Hindlimb muscle (tissue), 1 donor: ENCODE results near the gene LMNA. TPM values are rescaled to one million over a fixed set of nuclear protein-coding genes. Genes with fewer than 3 reads are reported as not detected.

Experiments used
- DNase-seq: peaks from one replicate; pipeline ENCODE4 v3.0.0-alpha.2; 2013
- polyA plus RNA-seq: library from polyadenylated mRNA; unstranded; fragments of 120-200 nt; gene quantifications from one replicate; pipeline ENCODE4 v1.2.1, GENCODE V29; 2013; ENCODE audit not compliant: insufficient read length

The LMNA gene
- polyA plus RNA-seq, 1 donor = 319 TPM

DNA sequence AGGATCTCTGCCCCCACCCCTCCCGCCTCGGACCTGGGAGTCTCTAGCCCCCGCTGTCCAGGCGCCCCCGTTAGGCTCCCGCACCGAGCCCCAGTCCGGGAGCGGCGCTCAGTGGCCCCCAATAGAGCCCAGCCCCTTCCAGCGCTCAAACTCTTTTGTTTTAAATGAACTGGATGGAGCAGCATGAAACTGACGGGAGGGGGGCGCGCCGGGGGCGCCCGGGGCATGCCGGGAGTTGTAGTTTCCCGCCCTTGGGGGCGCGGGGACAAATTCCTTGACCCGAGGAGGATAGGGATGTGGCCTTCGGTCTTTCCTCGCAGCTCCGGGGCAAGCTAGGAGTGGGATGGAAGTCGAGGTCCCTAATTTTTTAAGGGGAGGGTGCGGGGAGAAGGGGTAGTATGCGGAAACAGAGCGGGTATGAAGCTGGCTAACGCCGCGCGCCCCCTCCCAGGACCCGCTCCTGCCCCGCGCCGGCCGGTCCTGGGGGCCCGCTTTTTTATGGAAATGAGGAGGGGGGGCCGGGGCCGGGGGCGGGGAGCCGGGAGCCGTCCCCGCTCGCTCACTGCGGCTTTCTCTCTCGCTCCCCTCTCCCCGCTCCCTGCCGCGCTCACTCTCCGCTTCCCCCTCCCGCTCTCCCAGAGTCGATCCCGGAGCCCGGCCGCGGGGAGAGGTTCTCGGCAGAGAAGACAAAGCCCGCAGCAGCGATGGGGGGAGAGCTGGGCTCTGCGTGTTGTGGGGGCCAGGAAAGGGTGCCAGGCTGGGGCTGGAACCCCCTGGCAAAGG, 32.0 kb upstream of the LMNA start, which contains the start of gene MEX3A:
TSS of gene MEX3A (minus strand) at position 157 of the 783 bp plus-strand sequence. CDS start 467 bp downstream, outside the sequence.
- DNase-seq = peak; percentile 94

DNA sequence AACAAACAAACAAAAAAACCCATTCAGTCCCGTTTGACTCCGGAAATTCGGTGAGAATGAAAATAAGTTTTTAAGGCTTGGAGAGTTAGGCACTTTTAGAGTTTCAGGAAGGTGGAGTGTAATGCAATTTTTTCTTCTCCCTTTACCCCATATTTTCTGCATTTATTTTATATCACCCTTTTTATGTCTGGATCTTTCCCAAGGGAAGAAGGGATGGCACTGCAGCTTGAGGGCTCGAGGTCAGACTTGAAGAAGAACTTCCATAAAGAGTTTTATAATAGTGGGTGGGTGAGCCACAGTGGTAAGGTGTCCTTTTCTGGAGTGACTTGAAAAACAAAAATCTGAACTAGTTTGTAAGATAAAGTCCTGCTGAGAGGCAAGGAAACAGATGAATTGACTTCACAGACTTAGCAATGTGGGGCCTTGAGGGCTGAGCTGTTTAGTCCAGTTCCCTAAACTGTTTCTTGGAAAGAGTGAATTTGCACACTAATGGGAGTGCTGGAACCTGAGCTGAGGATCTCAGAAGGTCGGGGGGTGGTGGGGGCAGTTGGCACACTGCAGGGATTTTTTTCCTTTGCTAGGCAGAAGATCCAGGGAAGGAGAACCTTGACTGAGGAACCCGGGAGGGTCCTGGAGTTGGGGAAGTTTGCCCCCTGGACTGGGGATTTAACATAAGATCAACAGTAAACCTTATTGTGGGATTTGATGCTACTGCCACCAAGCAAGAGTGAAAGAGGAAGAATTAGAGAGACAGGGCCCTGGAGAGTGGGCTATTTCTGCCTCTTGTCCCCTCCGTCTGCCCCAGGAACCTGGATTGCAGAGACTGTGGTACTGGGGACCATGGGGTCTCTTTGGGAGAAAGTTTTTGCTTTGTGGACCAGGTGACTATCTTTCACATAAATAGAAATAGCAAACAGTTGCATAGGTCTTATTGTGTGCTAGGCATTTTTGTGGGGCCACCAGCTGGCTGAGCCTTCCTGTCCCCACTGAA, 30.4 kb upstream of the LMNA start:
- DNase-seq = no peak

DNA sequence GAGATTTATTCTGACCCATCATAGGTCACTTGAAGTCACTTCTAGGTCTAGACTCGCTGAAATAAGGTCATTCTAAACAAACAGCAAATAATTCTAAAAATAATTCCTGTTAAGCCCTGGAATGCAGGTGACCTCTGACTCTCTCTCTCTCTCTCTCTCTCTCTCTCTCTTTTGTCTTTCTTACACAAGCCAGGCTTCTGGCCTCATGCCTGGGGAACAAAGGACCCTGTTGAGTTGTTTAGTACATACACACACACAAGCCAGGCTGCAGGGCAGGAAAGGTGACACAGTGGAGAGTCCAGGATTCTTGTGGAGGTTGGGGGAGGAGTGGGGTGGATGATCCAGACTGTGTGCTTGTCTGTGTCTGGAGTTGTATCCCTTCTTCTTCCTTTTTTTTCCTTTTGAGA, 28.3 kb upstream of the LMNA start:
- no peak for DNase-seq

DNA sequence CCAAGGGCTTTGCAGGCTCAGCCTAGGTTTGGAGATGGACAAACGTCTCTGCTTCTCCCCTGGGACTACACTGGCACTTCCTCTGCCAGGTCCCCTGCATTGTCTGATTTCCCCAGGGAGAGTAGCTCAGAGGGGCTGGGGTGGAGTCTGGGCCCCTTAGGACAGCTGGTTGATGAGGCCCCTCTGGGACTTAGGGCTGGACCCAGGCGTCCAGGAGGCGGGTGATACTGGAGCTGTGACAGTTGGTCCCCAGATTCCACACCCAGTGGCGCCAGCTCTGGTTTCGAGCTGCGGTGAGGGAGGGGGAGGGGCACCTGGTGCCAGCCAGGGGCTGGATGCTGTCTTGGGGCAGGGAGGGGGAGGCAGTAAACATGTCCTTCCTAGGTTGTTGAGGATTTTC, 24.8 kb upstream of the LMNA start:
- DNase-seq = no peak

DNA sequence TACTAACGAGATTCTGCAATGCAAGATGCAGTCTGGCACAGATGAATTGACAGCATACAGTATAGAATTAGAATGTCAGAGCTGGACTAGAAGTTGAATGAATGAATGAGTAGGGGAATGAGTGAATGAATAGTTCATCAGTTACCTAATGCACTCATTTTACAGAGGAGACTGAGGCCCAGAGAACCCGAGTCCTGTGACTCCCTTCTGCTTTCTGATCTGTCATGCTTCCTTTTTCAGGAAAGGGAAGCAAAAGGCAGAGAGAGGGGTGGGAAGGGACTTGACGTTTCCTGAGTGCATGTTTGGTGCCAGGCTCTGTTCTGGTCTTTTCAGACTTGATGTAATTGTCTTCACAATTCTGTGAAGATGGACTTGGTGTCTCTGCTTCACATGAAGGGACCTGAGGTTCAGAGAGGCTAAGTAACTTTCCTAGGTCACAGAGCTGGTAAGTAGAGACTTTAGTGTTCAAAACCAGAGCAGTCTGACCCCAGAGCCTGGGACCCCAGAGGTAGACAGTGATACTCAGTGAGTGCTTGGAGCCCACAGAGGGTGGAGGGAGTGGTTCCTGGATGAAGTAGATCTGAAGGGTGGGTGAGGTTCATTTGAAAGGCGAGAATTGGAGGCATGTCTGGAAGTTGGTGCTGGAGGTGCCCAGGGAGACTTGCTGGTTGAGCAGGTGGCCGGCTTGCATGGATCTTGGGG, 24.2 kb upstream of the LMNA start:
- no peak for DNase-seq

DNA sequence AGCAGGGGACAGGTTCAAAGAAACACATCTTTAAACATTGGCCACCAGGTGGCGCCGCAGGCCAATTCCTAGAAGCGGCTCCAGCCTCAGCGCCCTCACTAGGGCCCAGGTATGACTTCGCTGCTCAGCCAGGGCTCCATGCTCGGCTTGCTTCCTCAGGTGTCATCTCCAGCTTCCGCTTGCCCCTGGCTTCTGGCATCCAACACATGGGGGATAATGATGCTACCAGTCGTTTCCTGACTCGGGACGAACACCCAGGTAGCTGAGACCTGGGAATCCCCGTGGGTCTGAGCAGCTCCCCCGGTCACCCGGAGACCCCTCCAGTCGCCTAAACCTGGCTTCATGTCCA, 23.7 kb upstream of the LMNA start:
- peak; percentile 80 for DNase-seq

DNA sequence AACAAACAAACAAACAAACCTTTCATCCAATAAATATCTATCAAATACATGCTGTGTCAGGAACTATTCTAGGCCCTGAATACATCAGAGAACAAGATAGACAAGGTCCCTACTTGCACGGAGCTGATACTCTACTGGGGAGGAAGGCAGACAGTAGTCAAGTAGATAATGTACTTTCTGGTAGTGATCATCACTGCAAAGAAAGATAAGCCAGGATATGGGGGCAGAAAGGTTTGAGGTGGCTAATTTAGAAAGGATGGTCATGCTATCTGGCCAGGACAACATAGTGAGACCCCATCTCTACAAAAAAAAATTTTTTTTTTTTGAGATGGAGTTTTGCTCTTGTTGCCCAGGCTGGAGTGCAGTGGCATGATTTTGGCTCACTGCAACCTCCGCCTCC, 22.9 kb upstream of the LMNA start:
- DNase-seq = no peak

DNA sequence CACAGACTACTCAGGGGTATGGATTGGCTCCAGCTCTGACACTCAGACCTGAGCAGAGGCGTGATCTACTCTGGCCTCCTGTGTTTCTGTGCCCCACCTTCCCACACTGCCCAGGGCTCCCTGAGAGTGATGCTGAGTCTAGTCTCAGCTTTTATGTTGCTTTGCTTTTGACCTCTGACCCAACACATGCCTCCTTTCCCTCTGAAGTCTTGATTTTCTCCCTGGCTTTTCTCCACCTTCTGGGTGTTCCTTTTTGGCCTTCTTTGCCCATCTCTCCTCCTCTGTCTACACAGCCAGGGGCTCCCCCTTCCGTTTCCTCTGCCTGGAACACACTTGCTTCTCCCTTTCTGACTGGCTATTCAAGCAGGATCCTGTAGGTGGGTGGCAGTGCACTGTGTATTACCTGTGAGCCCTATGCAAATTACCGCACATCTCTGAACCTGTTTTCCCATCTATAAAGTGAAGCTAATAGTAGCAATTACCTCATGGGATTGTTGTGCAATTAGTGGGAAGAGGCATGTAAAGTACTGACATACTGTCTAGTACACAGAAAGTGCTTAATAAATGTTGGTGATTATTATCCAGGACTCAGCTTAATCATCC, 18.5 kb upstream of the LMNA start:
- no peak for DNase-seq

DNA sequence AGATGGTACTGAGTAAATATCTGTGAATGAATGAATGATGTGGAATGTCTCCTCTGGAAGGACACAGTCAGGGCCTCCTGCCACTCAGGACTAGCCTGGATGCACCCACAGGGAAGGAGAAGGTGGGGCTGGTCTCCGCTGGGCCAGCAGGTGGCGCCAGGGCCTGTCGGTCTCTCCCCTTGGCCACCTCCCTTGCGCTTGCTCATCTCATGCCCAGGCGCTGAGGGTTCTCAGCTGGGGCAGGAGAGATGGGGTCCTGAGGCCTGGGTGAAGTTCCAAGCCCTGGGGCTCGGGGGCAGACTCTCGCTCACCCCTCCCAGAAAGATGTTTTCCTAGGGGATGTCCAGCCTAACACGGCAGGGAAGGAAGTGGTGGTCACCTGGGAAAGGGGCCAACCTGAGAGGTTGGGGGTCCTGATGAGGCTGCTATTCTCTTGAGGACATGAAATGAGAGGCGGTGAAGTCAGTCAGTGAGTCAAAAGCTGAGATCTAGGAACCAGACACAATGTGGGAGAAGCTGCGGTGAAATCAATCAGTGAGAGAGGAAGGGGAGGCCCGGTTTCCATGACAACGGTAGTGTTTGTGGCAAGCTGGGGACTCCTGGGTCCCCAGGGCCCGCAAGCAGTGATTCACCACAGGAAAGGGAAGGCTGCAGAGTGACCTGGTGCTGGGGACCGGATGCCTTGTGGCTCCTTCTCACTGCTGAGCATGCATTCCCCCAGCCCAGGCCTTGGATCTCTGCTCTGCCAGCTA, 17.7 kb upstream of the LMNA start:
- peak; percentile 87 for DNase-seq

DNA sequence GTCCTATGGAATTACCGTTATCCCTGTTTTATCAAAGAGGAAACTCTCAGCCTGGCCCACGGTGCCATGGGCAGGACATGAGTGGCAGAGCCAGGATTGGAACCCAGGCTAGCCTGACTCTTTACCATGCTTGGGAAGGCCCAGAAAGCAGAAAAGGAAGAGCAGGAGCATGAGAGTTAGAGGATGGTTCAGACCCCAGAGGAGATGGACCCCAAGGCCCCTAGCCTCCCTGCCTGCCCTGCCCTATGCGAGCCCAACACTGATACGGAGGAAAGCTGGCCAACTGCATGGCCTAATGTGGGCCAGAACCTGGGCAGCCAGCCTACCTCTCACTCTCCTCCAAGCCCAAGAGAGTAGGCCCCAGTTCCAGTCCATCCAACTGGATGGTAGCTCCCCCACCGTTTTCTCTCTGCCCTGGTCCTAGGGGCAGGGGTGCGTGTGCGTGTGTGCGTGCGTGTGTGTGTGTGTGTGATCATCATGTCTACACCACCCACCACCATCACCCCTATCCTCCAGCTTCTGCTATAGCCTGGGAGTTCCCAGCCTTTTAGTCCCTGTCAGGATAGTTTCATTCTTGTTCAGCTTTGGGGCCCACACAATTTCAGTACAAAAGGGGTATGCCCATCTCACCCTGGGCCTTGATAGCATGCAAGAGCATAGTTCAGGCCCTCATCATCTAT, 16.9 kb upstream of the LMNA start:
- DNase-seq = no peak

DNA sequence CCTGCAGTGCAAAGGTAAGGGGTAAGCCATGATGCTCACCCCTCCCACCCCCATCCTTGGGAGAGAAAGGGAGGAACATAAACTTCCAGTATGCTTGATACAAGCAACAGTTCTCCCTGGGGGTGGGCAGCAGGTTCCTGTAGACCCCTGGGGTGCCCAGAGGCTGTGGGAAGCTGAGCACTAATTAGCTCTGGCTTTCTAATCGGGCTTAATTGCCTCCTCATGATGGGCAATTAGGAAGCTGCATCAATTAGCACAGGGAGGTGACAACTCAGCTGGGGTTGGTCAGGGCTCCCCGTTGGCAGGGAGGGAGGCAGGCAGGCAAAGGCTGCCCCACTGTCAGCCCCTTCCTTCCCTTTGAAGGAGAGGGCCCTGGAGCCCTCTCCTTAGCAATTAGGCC, 15.7 kb upstream of the LMNA start:
- DNase-seq = no peak

DNA sequence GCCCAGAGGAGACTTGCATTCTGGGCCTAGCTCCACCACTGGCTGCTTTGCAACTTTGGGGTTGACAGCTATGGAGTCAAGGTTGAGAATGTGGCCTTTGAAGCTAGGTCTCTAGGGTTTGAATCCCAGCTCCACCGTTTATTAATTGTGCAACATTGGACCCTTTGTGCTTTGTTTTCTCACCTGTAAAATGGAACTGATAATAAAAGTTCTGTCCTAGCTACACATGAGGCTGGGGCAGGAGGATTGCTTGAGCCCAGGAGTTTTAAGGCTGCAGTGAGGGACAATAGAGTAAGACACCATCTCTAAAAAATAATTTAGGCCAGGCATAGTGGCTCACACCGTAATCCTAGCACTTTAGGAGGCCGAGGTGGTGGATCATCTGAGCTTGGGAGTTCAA, 15.2 kb upstream of the LMNA start:
- DNase-seq = no peak

DNA sequence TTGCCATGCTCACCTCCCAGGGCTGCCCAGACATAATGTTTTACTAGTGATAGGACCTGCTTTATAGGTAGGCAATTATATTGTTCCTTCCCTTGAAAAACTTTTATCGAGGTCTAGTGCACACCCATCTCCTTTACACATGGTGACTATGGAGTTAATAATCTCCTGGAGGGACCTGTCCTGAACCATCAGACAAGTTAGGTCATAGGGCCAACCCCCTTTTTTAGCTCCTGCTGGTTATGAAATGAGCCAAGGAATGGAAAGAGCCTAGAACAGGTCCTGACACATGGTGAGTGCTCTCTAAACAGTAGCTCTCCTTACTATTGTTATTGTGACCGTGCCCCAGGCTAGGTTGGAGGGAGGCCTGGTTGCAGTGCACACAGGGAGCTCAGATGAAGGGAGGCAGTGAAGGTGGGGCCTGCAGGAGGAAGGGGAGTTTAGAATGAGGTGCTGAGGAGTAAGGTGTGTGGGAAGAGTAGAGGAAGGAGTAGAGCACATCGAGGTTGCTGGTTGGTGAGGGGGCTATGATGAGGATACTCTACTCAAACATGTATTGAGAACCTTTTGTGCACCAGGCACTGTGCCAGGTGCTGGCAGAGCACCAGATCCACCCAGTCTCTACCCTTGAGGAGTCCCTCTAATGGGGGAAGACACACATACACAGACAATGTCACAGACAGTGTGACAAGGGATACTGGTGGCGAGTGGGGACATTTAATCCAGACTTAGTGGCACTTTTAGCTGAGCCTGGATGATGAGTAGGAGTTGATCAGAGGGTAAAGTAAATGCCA, 14.1 kb upstream of the LMNA start:
- DNase-seq = no peak

DNA sequence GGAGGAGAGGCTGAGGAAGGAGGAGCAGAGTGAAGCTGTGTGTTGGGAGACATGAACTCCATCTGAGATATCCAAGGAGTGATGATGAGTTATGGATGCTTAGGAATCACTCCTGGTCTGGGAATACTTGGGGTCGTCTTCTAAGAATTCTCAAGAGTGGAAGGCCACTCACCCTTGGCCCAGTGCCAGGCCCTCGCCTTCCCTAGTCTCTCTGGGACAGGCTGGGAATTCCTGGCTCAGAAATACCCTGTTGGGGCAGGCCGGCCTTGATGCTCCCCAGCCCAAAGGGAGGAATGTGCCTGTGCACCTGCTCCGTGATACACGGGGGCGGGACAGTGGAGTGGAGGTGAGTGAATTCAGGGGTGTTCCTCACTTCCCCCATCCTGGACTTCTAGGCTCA, 12.6 kb upstream of the LMNA start:
- DNase-seq = no peak

DNA sequence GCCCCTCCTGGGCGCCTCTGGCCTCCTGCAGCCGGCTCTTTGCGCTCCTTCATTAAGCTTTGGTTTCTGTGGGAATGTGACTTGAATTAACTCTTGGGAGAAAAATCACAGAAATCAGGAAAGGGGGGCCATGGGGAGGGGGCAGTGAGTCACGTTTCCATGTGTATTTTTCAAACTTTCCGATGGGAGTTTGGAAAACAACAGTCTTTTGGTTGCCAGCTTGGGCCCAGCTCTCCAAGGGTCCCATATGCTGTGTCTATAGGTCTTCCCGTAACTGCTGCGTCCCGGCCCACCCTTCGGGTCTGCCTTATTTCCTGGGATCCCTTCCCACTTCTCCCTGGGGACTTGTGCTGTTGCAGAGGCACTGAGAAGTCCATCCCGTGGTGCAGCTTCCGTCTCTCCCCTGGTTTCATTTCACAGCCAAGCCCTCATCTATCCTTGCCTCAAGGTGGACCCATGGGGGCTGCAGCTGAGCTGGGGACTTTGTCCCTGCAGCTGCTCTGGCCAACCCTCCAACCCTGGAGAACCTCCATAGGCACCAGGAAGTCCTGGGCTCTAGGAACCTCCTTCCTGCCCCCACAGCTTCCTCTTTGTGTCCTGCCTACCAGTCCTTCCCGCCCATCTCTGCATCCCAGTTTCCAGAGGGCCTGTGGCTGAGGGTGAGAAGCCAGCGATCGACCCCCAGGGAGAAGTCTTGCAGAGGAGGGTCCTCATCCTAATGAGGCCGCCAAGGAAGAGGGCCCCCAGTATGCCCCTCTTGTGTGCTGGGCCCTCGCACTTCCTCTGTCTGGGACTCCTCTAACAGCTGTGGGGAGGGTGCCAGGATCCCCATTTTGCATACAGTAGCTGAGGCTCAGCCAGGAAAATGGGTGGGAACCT, 11.6 kb upstream of the LMNA start:
- peak; percentile 57 for DNase-seq

DNA sequence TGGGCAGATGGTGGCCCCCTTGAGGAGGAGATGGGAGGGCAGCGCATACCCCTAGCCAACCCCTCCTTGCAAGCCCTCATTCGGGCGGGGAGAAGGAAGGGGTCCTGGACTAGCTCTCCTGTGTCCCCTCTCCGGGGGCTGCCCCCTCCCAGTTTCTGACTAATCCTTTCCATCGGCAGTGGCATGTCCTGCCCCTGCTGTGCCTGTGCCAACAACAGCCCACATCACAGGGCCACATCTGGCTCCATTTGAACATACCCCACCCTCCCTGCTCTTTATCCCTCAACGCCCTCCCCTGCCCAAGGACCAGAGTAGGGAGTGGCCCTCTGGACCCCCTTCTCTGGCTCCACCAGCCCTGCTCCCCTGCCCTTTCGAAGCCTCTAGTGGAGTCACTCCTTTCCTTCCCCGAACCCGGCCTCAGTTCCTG, 11.0 kb upstream of the LMNA start:
- peak; percentile 53 for DNase-seq

DNA sequence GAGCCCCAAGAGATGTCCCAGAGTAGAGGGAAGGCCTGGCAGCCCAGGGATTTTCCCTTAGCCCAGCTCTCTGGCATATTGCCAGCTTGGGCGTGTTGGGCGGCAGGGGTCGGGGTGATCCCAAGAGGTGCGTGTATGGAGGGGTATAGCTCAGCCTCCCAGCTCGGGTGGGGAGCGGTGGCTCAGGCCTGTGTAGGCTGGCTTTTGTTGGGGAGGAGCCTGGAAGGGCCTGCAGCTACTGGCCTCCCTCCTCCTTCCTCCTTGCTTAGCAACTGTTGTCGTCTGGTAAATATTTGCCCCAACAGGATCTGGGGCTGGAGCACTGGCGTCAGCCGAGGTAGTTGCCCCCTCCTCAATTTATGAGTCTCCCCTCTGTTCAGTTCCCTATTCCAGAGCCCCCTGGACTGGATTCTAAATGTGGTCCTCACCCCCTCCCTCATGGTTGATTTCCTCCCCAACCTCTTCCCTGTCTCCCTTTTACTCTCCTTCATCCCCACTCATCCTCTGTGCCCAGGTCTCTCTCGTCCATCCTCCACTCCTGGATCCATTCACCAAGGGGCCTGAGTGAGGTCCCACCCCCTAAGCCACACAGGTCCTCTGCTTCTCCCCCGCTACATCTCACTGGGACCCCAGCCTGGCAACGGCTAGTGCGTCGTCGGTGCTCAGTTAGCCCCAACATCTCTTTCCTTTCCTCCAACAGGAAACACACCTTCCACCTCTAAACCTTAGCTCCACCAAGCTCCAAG, 10.3 kb upstream of the LMNA start:
- DNase-seq = peak; percentile 92
